K562 (cell line): Measurements from ENCODE around the gene YY1AP1. TPM values are rescaled to one million over a fixed set of nuclear protein-coding genes. Genes with fewer than 3 reads are reported as not detected.

Experiments used
- CBX8 ChIP-seq: fragments of 200-600 bp; sonication (generic); IDR thresholded peaks from 2 replicates; pipeline ENCODE4 v1.6.1; 2012; ENCODE audit warnings: borderline replicate concordance, mixed run types, low read depth, mild to moderate bottlenecking, moderate library complexity, mixed read lengths, low read length, control low read depth, inconsistent platforms; ENCODE audit not compliant: poor library complexity, severe bottlenecking; ENCODE audit errors: extremely low read depth
- CREM ChIP-seq: IDR thresholded peaks from 2 replicates; pipeline ENCODE4 v1.6.1; 2014; ENCODE audit warnings: antibody characterized with exemption, low read depth
- FOXP1 ChIP-seq: sonication (generic); formaldehyde crosslinking; IDR thresholded peaks from 2 replicates; pipeline ENCODE4 v1.8.0; 2022; ENCODE audit warnings: mild to moderate bottlenecking, missing genetic modification reagents
- HNRNPH1 ChIP-seq: fragments of 200-400 bp; formaldehyde crosslinking; optimal IDR thresholded peaks from 2 replicates; pipeline ENCODE3; 2017; ENCODE audit warnings: low read depth, mild to moderate bottlenecking, low read length, moderate library complexity
- HSF4 ChIP-seq: fragments of 250-450 bp; sonication (Bioruptor Pico); IDR thresholded peaks from 2 replicates; pipeline ENCODE4 v2.1.2; 2022; ENCODE audit warnings: mild to moderate bottlenecking, moderate library complexity, borderline replicate concordance
- MCM7 ChIP-seq, 2 experiments: fragments of 450-650 bp; IDR thresholded peaks; 2 replicates each; pipeline ENCODE4 v1.6.1; 2016 to 2018
- RBM22 ChIP-seq: fragments of 200-400 bp; formaldehyde crosslinking; IDR thresholded peaks from 2 replicates; pipeline ENCODE4 v1.6.1; 2018; ENCODE audit warnings: low read length, low read depth; ENCODE audit not compliant: poor library complexity, severe bottlenecking
- RFX7 ChIP-seq: fragments of 250-450 bp; sonication (Bioruptor Pico); IDR thresholded peaks from 2 replicates; pipeline ENCODE4 v1.5.1; 2021; ENCODE audit warnings: mild to moderate bottlenecking
- SETDB1 ChIP-seq: IDR thresholded peaks from one replicate; pipeline ENCODE4 v1.6.1; 2012; ENCODE audit warnings: low read length, control low read depth, inconsistent platforms
- SIRT6 ChIP-seq: IDR thresholded peaks from one replicate; pipeline ENCODE4 v1.6.1; 2012; ENCODE audit warnings: low read depth, mild to moderate bottlenecking, control low read depth, inconsistent platforms, low read length, moderate library complexity
- SMAD1 ChIP-seq: fragments of 150-350 bp; IDR thresholded peaks from 2 replicates; pipeline ENCODE4 v1.6.1; 2014; ENCODE audit warnings: low read length, low read depth; ENCODE audit not compliant: partially characterized antibody
- ZBTB26 ChIP-seq: fragments of 450-650 bp; formaldehyde crosslinking; IDR thresholded peaks from 2 replicates; pipeline ENCODE4 v1.4.0; 2022; ENCODE audit warnings: missing genetic modification characterization
- ZFPM2 ChIP-seq: fragments of 250-450 bp; sonication (Bioruptor Pico); IDR thresholded peaks from 2 replicates; pipeline ENCODE4 v1.5.1; 2022; ENCODE audit warnings: mild to moderate bottlenecking
- ZNF318 ChIP-seq, 2 experiments: fragments of 450-650 bp; IDR thresholded peaks; 2 replicates each; pipeline ENCODE4 v1.6.1; 2016; ENCODE audit warnings: mild to moderate bottlenecking in 2 of 2, borderline replicate concordance in 1 of 2, low read depth in 1 of 2, moderate library complexity in 1 of 2
- ZNF398 ChIP-seq: fragments of 250-450 bp; sonication (Bioruptor Pico); IDR thresholded peaks from 2 replicates; pipeline ENCODE4 v1.8.0; 2021; ENCODE audit warnings: moderate library complexity, mild to moderate bottlenecking, inconsistent platforms
- ZNF408 ChIP-seq: fragments of 250-450 bp; sonication (Bioruptor Pico); IDR thresholded peaks from 2 replicates; pipeline ENCODE4 v1.4.0; 2020; ENCODE audit warnings: low read depth, mild to moderate bottlenecking, moderate library complexity
- ZNF561 ChIP-seq: fragments of 450-650 bp; formaldehyde crosslinking; conservative IDR thresholded peaks from 2 replicates; pipeline ENCODE4 v1.4.0; 2020; ENCODE audit warnings: mild to moderate bottlenecking, moderate library complexity
- polyA plus RNA-seq, 8 experiments: library from polyadenylated mRNA; depleted of rRNA in 4 of 8; stranded (reverse) in 5 of 8; unstranded in 3 of 8; fragments of >200 nt; fragmentation: Nextera tagmentation in 2 of 8; fragmentation: Illumina TruSeq in 1 of 8; extraction: Ambion mirVana in 2 of 8; extraction: Trizol in 1 of 8; gene quantifications; 2 replicates each; pipeline versions ENCODE4 v1.2.1 to v1.2.3, GENCODE V29; 2011 to 2014; ENCODE audit warnings: inconsistent platforms in 1 of 8, missing spikeins in 1 of 8
- total RNA-seq, 7 experiments: library from RNA; depleted of rRNA in 6 of 7; stranded (reverse); fragments of >200 nt in 6 of 7; fragmentation: Illumina TruSeq in 2 of 7; extraction: Trizol in 2 of 7; gene quantifications; 2 replicates each; pipeline versions ENCODE4 v1.2.1 to v1.2.3, GENCODE V29; 2011 to 2021; ENCODE audit warnings: low replicate concordance in 1 of 7

The YY1AP1 gene
- total and polyA plus RNA-seq, 9 of the 15 experiments (the other 6 are each of a cell fraction or from before 2014, with no cell fraction given): 18.4 to 90.7 (median 42.9) TPM

GRCh38 chr1:155691992-155692528, 3.5 kb upstream of the YY1AP1 start (continued):
- TF ChIP-seq ZNF408 (CRISPR knock-in tag) (no peak), HSF4 (CRISPR knock-in tag) (no peak), RFX7 (CRISPR knock-in tag) (no peak), RBM22 (no peak), FOXP1 (CRISPR knock-in tag) (peak; percentile 50; the same call in 1 of the 2 replicates), ZBTB26 (no peak), ZFPM2 (CRISPR knock-in tag) (no peak), CREM (peak; percentile 76), ZNF318 (IDR thresholded peaks at IDR 0.05; ENCODE audit: borderline replicate concordance in 1 of 2, low read depth in 1 of 2) (no peak), SMAD1 (no peak), CBX8 (no peak), SIRT6 (no peak), HNRNPH1 (no peak), ZNF398 (CRISPR knock-in tag) (no peak), SETDB1 (no peak), ZNF561 (no peak), MCM7 (IDR thresholded peaks at IDR 0.05) (no peak)
